GM23338 (cell line): Measurements from ENCODE around the gene KIFC3. TPM values are rescaled to one million over a fixed set of nuclear protein-coding genes. Genes with fewer than 3 reads are reported as not detected.

ENCODE experiments used
- ATAC-seq: fragments of 200-7000 bp; cut with Tn5 transposase; 3 replicates; pipeline ENCODE4 v1.9.1; 2020
- DNase-seq: peaks from one replicate; pipeline ENCODE4 v3.0.0-alpha.2; 2015; ENCODE audit warnings: low spot score
- H2AFZ ChIP-seq: fragments of 200-600 bp; sonication (generic); 2 replicates; pipeline ENCODE4 v1.8.0; 2016; ENCODE audit warnings: antibody characterized with exemption, mild to moderate bottlenecking, moderate library complexity
- H3F3A ChIP-seq: fragments of 200-600 bp; sonication (generic); replicated peaks from 2 replicates; pipeline ENCODE4 v1.8.0; 2017; ENCODE audit warnings: antibody characterized with exemption, mixed run types, low read depth
- H3K27ac ChIP-seq: fragments of 200-600 bp; sonication (generic); 2 replicates; pipeline ENCODE4 v1.6.1; 2016; ENCODE audit warnings: low read depth
- H3K27me3 ChIP-seq: fragments of 200-600 bp; sonication (generic); 2 replicates; pipeline ENCODE4 v1.8.0; 2016; ENCODE audit warnings: mild to moderate bottlenecking, mixed run types, moderate library complexity; ENCODE audit not compliant: insufficient read depth
- H3K36me3 ChIP-seq: fragments of 200-600 bp; sonication (generic); 2 replicates; pipeline ENCODE4 v1.8.0; 2016; ENCODE audit warnings: mild to moderate bottlenecking; ENCODE audit not compliant: insufficient read depth
- H3K4me1 ChIP-seq: fragments of 200-600 bp; sonication (generic); 2 replicates; pipeline ENCODE4 v1.8.0; 2016; ENCODE audit warnings: mild to moderate bottlenecking, moderate library complexity; ENCODE audit not compliant: insufficient read depth
- H3K4me2 ChIP-seq: fragments of 200-600 bp; sonication (generic); 2 replicates; pipeline ENCODE4 v1.7.1; 2017; ENCODE audit warnings: mixed run types
- H3K4me3 ChIP-seq: fragments of 200-600 bp; sonication (generic); 2 replicates; pipeline ENCODE4 v1.6.1; 2016; ENCODE audit warnings: mixed run types
- H3K79me2 ChIP-seq: fragments of 200-600 bp; sonication (generic); replicated peaks from 2 replicates; pipeline ENCODE4 v1.8.0; 2017; ENCODE audit warnings: mild to moderate bottlenecking; ENCODE audit not compliant: insufficient read depth
- H3K9me2 ChIP-seq: fragments of 200-600 bp; sonication (generic); 2 replicates; pipeline ENCODE4 v1.8.0; 2017; ENCODE audit not compliant: insufficient read depth
- H4K20me1 ChIP-seq: fragments of 200-600 bp; sonication (generic); replicated peaks from 2 replicates; pipeline ENCODE4 v1.8.0; 2017; ENCODE audit warnings: mild to moderate bottlenecking; ENCODE audit not compliant: insufficient read depth
- H3K27ac Mint-ChIP-seq: 2 replicates; pipeline ENCODE4 v1.8.0; 2020; ENCODE audit warnings: inconsistent platforms, mild to moderate bottlenecking, moderate library complexity, mixed read lengths
- H3K27me3 Mint-ChIP-seq: 3 replicates; pipeline ENCODE4 v1.8.0; 2022; ENCODE audit warnings: low read depth, mild to moderate bottlenecking, moderate library complexity, mixed read lengths, inconsistent platforms; ENCODE audit not compliant: insufficient read depth, poor library complexity
- H3K36me3 Mint-ChIP-seq: 3 replicates; pipeline ENCODE4 v1.8.0; 2021; ENCODE audit warnings: low read depth, mild to moderate bottlenecking, inconsistent platforms, moderate library complexity, mixed read lengths
- H3K4me1 Mint-ChIP-seq: 3 replicates; pipeline ENCODE4 v1.8.0; 2020; ENCODE audit warnings: mild to moderate bottlenecking, inconsistent platforms, mixed read lengths
- H3K4me3 Mint-ChIP-seq: 3 replicates; pipeline ENCODE4 v1.8.0; 2021; ENCODE audit warnings: moderate library complexity, mild to moderate bottlenecking, inconsistent platforms, mixed read lengths
- H3K9me3 Mint-ChIP-seq: 3 replicates; pipeline ENCODE4 v1.8.0; 2020; ENCODE audit warnings: moderate library complexity, mild to moderate bottlenecking, inconsistent platforms, mixed read lengths
- CREB1 ChIP-seq: fragments of 250-450 bp; sonication (Bioruptor Pico); IDR thresholded peaks from 2 replicates; pipeline ENCODE4 v1.5.0; 2020; ENCODE audit warnings: low read depth, mild to moderate bottlenecking, moderate library complexity
- EZH2 ChIP-seq: fragments of 200-600 bp; sonication (generic); IDR thresholded peaks from one replicate; pipeline ENCODE4 v1.8.0; 2017; ENCODE audit warnings: antibody characterized with exemption, mild to moderate bottlenecking, low read depth; ENCODE audit not compliant: unreplicated experiment
- EZH2phosphoT487 ChIP-seq: fragments of 200-600 bp; sonication (generic); IDR thresholded peaks from one replicate; pipeline ENCODE4 v1.8.1; 2018; ENCODE audit warnings: antibody characterized with exemption; ENCODE audit not compliant: unreplicated experiment
- JUNB ChIP-seq: IDR thresholded peaks from one replicate; pipeline ENCODE4 v1.6.1; 2016; ENCODE audit warnings: antibody characterized with exemption; ENCODE audit not compliant: unreplicated experiment
- NANOG ChIP-seq: IDR thresholded peaks from 2 replicates; pipeline ENCODE4 v1.6.1; 2016; ENCODE audit warnings: antibody characterized with exemption, borderline replicate concordance
- STAT1 ChIP-seq: IDR thresholded peaks from one replicate; pipeline ENCODE4 v1.6.1; 2016; ENCODE audit warnings: antibody characterized with exemption; ENCODE audit not compliant: unreplicated experiment
- ZNF331 ChIP-seq: fragments of 250-450 bp; sonication (Bioruptor Pico); IDR thresholded peaks from 2 replicates; pipeline ENCODE4 v1.5.0; 2020; ENCODE audit warnings: low read depth, mild to moderate bottlenecking, moderate library complexity
- polyA plus RNA-seq: library from polyadenylated mRNA; unstranded; fragments of >200 nt; fragmentation: Nextera tagmentation; extraction: Ambion mirVana; gene quantifications from 2 replicates; pipeline ENCODE4 v1.2.1, GENCODE V29; 2016
- total RNA-seq: library from RNA; depleted of rRNA; stranded (reverse); fragments of >200 nt; shearing (Covaris generic); gene quantifications from 2 replicates; pipeline ENCODE4 v1.2.3, GENCODE V29; 2014
- TF ChIP-seq, protein P1 (sequence below), 2 experiments: fragments of 200-600 bp in 1 of 2; sonication (generic) in 1 of 2; conservative IDR thresholded peaks; 2 replicates each; pipeline versions ENCODE4 v1.5.1 to v1.6.1; 2016 to 2017; ENCODE audit warnings: antibody characterized with exemption in 2 of 2, low read depth in 2 of 2, mild to moderate bottlenecking in 2 of 2, moderate library complexity in 1 of 2
- TF ChIP-seq, protein P2 (sequence below): IDR thresholded peaks from one replicate; pipeline ENCODE4 v1.6.1; 2018; ENCODE audit warnings: antibody characterized with exemption; ENCODE audit not compliant: unreplicated experiment
- TF ChIP-seq, protein P3 (sequence below): IDR thresholded peaks from 2 replicates; pipeline ENCODE4 v1.6.1; 2016; ENCODE audit warnings: antibody characterized with exemption

KIFC3 gene
- total and polyA plus RNA-seq, 2 experiments from 2014 or later, result 4.4 to 12.5 TPM

- H3K9me3 Mint-ChIP-seq, result no peaks in the 10 kb centered on the region
- Histone ChIP-seq H3K4me1 (no peaks in the 10 kb centered on the region), H3K36me3 (no peaks in the 10 kb centered on the region), H3K4me2 (no peak overlapping the region), H4K20me1 (no peaks in the 10 kb centered on the region), H2AFZ (no peak overlapping the region), H3K27ac (no peak overlapping the region), H3F3A (no peaks in the 10 kb centered on the region), H3K9me2 (no peaks in the 10 kb centered on the region), H3K79me2 (no peaks in the 10 kb centered on the region), H3K27me3 (no peaks in the 10 kb centered on the region), H3K4me3 (no peak overlapping the region)
- TF ChIP-seq, protein P1, sequence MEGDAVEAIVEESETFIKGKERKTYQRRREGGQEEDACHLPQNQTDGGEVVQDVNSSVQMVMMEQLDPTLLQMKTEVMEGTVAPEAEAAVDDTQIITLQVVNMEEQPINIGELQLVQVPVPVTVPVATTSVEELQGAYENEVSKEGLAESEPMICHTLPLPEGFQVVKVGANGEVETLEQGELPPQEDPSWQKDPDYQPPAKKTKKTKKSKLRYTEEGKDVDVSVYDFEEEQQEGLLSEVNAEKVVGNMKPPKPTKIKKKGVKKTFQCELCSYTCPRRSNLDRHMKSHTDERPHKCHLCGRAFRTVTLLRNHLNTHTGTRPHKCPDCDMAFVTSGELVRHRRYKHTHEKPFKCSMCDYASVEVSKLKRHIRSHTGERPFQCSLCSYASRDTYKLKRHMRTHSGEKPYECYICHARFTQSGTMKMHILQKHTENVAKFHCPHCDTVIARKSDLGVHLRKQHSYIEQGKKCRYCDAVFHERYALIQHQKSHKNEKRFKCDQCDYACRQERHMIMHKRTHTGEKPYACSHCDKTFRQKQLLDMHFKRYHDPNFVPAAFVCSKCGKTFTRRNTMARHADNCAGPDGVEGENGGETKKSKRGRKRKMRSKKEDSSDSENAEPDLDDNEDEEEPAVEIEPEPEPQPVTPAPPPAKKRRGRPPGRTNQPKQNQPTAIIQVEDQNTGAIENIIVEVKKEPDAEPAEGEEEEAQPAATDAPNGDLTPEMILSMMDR (conservative IDR thresholded peaks at IDR 0.05; ENCODE audit: low read depth in 2 of 2), result peak; percentile 22 to 35; a peak in 3 of 4 replicates
- TF ChIP-seq EZH2 (no peak), STAT1 (no peak)
- no peaks in the 10 kb centered on the region for H3K36me3 Mint-ChIP-seq
- H3K4me1 Mint-ChIP-seq, result peaks cover 6% of the 10 kb centered on the region; the same call in 1 of the 3 replicates
- H3K4me3 Mint-ChIP-seq, result no peak overlapping the region
- no peak overlapping the region for H3K27ac Mint-ChIP-seq
- peaks cover 15% of the 10 kb centered on the region for H3K27me3 Mint-ChIP-seq
- DNase-seq, result peak; percentile 63
- peak; percentile 75 for ATAC-seq
These were observed 26.2 kb upstream of the KIFC3 start for GRCh38 chr16:57828272-57829161.

DNA sequence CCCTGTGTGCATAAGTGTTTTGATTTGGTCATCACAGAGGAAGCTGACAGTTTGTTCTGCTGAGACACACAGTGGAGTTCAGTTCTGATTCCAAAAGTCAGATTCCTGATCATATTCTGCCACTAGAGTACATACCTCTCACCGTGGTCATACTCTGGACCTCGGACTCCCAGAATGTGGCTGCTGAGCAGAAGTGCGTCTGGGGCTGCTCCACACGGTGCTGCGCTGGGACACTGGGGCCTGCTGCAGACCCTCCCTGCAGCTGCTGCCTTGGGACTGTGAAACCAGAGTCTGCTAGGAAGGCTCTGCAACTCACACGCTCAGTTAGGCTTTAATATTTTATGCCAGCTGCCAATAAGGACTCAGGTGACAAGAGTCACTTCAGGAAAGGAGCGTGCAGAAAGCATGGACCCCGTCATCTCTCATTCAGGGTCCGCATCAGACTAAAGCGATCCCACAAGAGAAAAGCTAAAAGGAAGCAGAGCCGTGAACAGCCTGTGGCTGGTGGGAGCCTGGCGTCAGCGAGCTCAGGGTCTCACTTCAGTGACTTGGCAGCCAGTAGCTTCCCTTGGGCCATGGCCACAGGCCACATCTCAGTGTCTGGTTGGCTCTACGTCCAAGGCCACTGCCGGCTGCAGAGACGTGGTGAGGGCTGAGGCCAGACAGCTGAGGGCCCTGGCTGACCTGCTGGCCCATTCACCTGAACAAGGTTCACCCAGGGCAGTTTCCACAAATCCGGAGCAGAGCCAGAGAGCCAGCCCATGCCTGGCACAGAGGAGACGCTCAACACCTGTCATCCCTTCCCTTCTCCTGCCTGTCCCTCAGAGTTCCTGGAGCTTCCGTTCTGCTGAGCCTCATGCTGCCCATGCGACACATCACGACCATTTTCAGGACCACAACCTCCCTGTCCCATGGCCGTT is 24.7 kb upstream of the KIFC3 start:
- Histone ChIP-seq H4K20me1 (no peaks in the 10 kb centered on the region), H3K4me2 (no peak overlapping the region), H3F3A (no peaks in the 10 kb centered on the region), H3K27me3 (no peaks in the 10 kb centered on the region), H3K4me1 (no peaks in the 10 kb centered on the region), H2AFZ (no peak overlapping the region), H3K27ac (no peak overlapping the region), H3K4me3 (no peak overlapping the region), H3K9me2 (no peaks in the 10 kb centered on the region), H3K79me2 (no peaks in the 10 kb centered on the region), H3K36me3 (no peaks in the 10 kb centered on the region)
- H3K4me1 Mint-ChIP-seq, result peaks cover 10% of the 10 kb centered on the region; the same call in 2 of the 3 replicates
- no peaks in the 10 kb centered on the region for H3K36me3 Mint-ChIP-seq
- no peak for ATAC-seq
- no peak for DNase-seq
- no peaks in the 10 kb centered on the region for H3K9me3 Mint-ChIP-seq
- H3K27me3 Mint-ChIP-seq, result peaks cover 14% of the 10 kb centered on the region
- H3K27ac Mint-ChIP-seq, result no peak overlapping the region
- H3K4me3 Mint-ChIP-seq, result no peak overlapping the region
- TF ChIP-seq ZNF331 (no peak), EZH2phosphoT487 (no peak), EZH2 (no peak), NANOG (no peak), CREB1 (CRISPR knock-in tag) (no peak), JUNB (no peak)
- TF ChIP-seq, protein P2, sequence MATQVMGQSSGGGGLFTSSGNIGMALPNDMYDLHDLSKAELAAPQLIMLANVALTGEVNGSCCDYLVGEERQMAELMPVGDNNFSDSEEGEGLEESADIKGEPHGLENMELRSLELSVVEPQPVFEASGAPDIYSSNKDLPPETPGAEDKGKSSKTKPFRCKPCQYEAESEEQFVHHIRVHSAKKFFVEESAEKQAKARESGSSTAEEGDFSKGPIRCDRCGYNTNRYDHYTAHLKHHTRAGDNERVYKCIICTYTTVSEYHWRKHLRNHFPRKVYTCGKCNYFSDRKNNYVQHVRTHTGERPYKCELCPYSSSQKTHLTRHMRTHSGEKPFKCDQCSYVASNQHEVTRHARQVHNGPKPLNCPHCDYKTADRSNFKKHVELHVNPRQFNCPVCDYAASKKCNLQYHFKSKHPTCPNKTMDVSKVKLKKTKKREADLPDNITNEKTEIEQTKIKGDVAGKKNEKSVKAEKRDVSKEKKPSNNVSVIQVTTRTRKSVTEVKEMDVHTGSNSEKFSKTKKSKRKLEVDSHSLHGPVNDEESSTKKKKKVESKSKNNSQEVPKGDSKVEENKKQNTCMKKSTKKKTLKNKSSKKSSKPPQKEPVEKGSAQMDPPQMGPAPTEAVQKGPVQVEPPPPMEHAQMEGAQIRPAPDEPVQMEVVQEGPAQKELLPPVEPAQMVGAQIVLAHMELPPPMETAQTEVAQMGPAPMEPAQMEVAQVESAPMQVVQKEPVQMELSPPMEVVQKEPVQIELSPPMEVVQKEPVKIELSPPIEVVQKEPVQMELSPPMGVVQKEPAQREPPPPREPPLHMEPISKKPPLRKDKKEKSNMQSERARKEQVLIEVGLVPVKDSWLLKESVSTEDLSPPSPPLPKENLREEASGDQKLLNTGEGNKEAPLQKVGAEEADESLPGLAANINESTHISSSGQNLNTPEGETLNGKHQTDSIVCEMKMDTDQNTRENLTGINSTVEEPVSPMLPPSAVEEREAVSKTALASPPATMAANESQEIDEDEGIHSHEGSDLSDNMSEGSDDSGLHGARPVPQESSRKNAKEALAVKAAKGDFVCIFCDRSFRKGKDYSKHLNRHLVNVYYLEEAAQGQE, result no peak
- TF ChIP-seq, protein P3, sequence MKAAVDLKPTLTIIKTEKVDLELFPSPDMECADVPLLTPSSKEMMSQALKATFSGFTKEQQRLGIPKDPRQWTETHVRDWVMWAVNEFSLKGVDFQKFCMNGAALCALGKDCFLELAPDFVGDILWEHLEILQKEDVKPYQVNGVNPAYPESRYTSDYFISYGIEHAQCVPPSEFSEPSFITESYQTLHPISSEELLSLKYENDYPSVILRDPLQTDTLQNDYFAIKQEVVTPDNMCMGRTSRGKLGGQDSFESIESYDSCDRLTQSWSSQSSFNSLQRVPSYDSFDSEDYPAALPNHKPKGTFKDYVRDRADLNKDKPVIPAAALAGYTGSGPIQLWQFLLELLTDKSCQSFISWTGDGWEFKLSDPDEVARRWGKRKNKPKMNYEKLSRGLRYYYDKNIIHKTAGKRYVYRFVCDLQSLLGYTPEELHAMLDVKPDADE, result no peak
